ENCODE data around the gene CALY. TPM values are rescaled to one million over a fixed set of nuclear protein-coding genes. Genes with fewer than 3 reads are reported as not detected.

CALY gene
- total RNA-seq, 1 donor from 2014 or later: not detected

DNA sequence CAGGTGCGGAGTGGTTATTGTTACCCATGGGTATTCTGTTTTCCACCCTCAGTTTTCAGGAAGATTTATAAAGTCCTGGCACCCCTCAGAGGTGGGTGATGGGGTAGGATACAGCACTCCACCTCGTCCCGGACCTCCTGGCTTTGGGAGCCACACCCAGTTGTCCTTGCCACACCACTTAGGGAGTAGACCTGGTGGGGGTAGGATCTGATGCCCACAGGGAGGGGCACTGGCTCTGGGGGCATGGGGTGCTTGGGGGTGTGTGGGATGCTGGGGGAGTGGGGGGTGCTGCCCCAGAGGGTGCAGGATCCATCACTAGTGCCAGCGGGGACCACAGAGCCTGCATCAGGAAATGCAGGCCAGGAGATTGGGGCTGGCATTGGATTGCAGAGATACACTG lies 23.5 kb downstream of the CALY start:
- Mint-ChIP-seq H3K27ac (no peak overlapping the region), H3K4me1 (peaks cover 7% of the 10 kb centered on the region), H3K36me3 (ENCODE audit: low read depth) (peaks cover 33% of the 10 kb centered on the region), H3K27me3 (peaks cover 5% of the 10 kb centered on the region), H3K9me3 (peaks cover 3% of the 10 kb centered on the region), H3K4me3 (no peak overlapping the region)
- ATAC-seq (ENCODE audit: low read depth): no peak
- CTCF ChIA-PET: interaction anchor here (1.5 kb wide), 1 partner anchor 15 kb away, joined by 4 read pairs; no protein-coding TSS in a partner anchor
- no peak for DNase-seq
- TF ChIP-seq, protein P1, sequence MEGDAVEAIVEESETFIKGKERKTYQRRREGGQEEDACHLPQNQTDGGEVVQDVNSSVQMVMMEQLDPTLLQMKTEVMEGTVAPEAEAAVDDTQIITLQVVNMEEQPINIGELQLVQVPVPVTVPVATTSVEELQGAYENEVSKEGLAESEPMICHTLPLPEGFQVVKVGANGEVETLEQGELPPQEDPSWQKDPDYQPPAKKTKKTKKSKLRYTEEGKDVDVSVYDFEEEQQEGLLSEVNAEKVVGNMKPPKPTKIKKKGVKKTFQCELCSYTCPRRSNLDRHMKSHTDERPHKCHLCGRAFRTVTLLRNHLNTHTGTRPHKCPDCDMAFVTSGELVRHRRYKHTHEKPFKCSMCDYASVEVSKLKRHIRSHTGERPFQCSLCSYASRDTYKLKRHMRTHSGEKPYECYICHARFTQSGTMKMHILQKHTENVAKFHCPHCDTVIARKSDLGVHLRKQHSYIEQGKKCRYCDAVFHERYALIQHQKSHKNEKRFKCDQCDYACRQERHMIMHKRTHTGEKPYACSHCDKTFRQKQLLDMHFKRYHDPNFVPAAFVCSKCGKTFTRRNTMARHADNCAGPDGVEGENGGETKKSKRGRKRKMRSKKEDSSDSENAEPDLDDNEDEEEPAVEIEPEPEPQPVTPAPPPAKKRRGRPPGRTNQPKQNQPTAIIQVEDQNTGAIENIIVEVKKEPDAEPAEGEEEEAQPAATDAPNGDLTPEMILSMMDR (IDR thresholded peaks at IDR 0.05): no peak
- intact Hi-C loops (cut with micrococcal nuclease): loop anchor here (5.0 kb wide), 1 partner anchor 184 kb away; no protein-coding TSS in a partner anchor
- POLR2A ChIA-PET: no interaction called here

GRCh38 chr10:133312769-133313145 lies 23.9 kb downstream of the CALY start:
- CTCF ChIA-PET: interaction anchor here (1.5 kb wide), 1 partner anchor 16 kb away, joined by 4 read pairs; no protein-coding TSS in a partner anchor
- DNase-seq: no peak
- POLR2A ChIA-PET: no interaction called here
- H3K36me3 Mint-ChIP-seq (ENCODE audit: low read depth): peaks cover 36% of the 10 kb centered on the region
- peaks cover 5% of the 10 kb centered on the region for H3K27me3 Mint-ChIP-seq
- H3K9me3 Mint-ChIP-seq: peaks cover 3% of the 10 kb centered on the region
- H3K4me3 Mint-ChIP-seq: no peak overlapping the region
- ATAC-seq (ENCODE audit: low read depth): no peak
- TF ChIP-seq, protein P1 (IDR thresholded peaks at IDR 0.05): no peak
- H3K4me1 Mint-ChIP-seq: peaks cover 10% of the 10 kb centered on the region
- H3K27ac Mint-ChIP-seq: no peak overlapping the region
- intact Hi-C loops (cut with micrococcal nuclease): loop anchor here (5.0 kb wide), 1 partner anchor 185 kb away; no protein-coding TSS in a partner anchor

DNA sequence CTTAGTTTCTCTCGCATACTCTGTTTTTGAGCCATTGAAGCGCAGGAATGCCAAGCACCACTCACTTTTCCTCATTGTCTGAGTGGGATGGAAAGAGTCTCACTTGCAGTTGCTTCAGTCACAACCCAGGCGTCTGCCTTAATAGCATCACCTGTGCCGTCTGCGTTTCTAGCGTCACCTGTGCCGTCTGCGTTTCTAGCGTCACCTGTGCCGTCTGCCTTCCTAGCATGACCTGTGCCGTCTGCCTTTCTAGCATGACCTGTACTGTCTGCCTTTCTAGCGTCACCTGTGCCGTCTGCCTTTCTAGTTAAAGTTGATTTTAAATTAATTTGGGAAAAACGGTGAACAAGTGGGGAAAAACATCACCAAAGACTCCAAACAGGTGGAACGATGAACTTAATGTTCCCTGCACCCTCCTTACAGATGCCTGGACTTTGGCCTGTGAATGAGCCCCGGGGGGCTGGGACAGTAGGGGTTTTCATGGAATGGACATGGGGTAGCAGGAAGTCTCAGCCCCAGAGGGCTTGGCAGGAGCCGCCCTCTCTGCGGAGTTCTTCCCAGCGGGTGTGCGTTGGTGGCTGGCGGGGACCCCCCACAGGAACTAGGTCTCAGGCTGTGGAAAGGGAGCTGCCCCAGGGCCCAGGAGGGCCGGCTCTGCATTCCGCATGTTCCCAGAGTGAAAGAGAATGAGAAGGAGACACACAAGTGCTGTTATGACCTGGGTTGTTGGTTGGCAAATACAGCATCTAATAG lies 24.5 kb downstream of the CALY start:
- H3K27me3 Mint-ChIP-seq: peaks cover 5% of the 10 kb centered on the region
- intact Hi-C loops (cut with micrococcal nuclease): loop anchor here (5.0 kb wide), 1 partner anchor 185 kb away; no protein-coding TSS in a partner anchor
- CTCF ChIA-PET: interaction anchor here (1.5 kb wide), 1 partner anchor 16 kb away, joined by 4 read pairs; no protein-coding TSS in a partner anchor
- POLR2A ChIA-PET: no interaction called here
- H3K4me3 Mint-ChIP-seq: no peak overlapping the region
- peaks cover 15% of the 10 kb centered on the region for H3K4me1 Mint-ChIP-seq
- no peak overlapping the region for H3K27ac Mint-ChIP-seq
- TF ChIP-seq, protein P1 (IDR thresholded peaks at IDR 0.05): no peak
- H3K9me3 Mint-ChIP-seq: peaks cover 3% of the 10 kb centered on the region
- no peak for ATAC-seq (ENCODE audit: low read depth)
- peaks cover 37% of the 10 kb centered on the region for H3K36me3 Mint-ChIP-seq (ENCODE audit: low read depth)
- DNase-seq: no peak

GRCh38 chr10:133311570-133311969 lies 25.1 kb downstream of the CALY start:
- TF ChIP-seq, protein P1 (IDR thresholded peaks at IDR 0.05): no peak
- intact Hi-C loops (cut with micrococcal nuclease): loop anchor here (5.0 kb wide), 1 partner anchor 186 kb away; no protein-coding TSS in a partner anchor
- ChIA-PET CTCF (no interaction called here), POLR2A (interaction anchor here (0.6 kb wide), 1 partner anchor 13 kb away, joined by 3 read pairs; no protein-coding TSS in a partner anchor)
- peaks cover 5% of the 10 kb centered on the region for H3K27me3 Mint-ChIP-seq
- H3K4me1 Mint-ChIP-seq: peaks cover 21% of the 10 kb centered on the region
- ATAC-seq (ENCODE audit: low read depth) (no peak), DNase-seq (no peak)
- H3K27ac Mint-ChIP-seq: no peak overlapping the region
- peaks cover 3% of the 10 kb centered on the region for H3K9me3 Mint-ChIP-seq
- H3K36me3 Mint-ChIP-seq (ENCODE audit: low read depth): peaks cover 37% of the 10 kb centered on the region
- H3K4me3 Mint-ChIP-seq: no peak overlapping the region

DNA sequence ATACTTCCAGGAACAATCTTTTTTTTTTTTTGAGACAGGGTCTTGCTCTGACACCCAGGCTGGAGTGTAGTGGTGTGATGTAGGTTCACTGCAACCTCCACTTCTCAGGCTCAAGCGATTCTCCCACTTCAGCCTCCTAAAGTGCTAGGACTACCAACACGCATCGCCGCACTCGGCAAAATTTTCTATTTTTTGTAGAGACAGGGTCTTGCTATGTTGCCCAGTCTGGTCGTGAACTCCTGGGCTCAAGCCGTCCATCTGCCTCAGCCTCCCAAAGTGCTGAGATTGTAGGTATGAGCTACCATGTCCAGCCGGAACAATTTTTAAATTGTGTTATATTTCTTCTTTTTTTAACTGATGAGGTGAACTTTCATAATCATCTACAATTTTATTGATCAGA lies 25.9 kb downstream of the CALY start:
- ChIA-PET CTCF (no interaction called here), POLR2A (no interaction called here)
- Mint-ChIP-seq H3K27ac (no peak overlapping the region), H3K4me3 (no peak overlapping the region), H3K27me3 (peaks cover 5% of the 10 kb centered on the region), H3K4me1 (peaks cover 28% of the 10 kb centered on the region), H3K36me3 (ENCODE audit: low read depth) (peaks cover 37% of the 10 kb centered on the region), H3K9me3 (no peaks in the 10 kb centered on the region)
- ATAC-seq (ENCODE audit: low read depth) (no peak), DNase-seq (no peak)
- TF ChIP-seq, protein P1 (IDR thresholded peaks at IDR 0.05): no peak
- intact Hi-C loops (cut with micrococcal nuclease): loop anchor here (5.0 kb wide), 1 partner anchor 187 kb away; no protein-coding TSS in a partner anchor
